Epithelial cell of proximal tubule (primary cell): ENCODE measurements around the gene RAB27B. TPM values are rescaled to one million over a fixed set of nuclear protein-coding genes. Genes with fewer than 3 reads are reported as not detected.

Experiments
- DNase-seq: peaks from one replicate; pipeline ENCODE4 v3.0.0-alpha.2; 2011; ENCODE audit warnings: low read depth
- H3K4me3 ChIP-seq: 2 replicates; pipeline ENCODE4 v1.5.1; 2011; ENCODE audit warnings: low read depth, mild to moderate bottlenecking, low read length
- total RNA-seq: library from RNA; depleted of rRNA; stranded (reverse); fragments of >200 nt; gene quantifications from 2 replicates; pipeline ENCODE4 v1.2.3, GENCODE V29; 2015
- TF ChIP-seq, protein P1 (sequence below): conservative IDR thresholded peaks from 2 replicates; pipeline ENCODE4 v1.5.1; 2012; ENCODE audit warnings: low read depth, mild to moderate bottlenecking, low read length

RAB27B gene
- total RNA-seq, 1 donor from 2014 or later, result 2.1 TPM

DNA sequence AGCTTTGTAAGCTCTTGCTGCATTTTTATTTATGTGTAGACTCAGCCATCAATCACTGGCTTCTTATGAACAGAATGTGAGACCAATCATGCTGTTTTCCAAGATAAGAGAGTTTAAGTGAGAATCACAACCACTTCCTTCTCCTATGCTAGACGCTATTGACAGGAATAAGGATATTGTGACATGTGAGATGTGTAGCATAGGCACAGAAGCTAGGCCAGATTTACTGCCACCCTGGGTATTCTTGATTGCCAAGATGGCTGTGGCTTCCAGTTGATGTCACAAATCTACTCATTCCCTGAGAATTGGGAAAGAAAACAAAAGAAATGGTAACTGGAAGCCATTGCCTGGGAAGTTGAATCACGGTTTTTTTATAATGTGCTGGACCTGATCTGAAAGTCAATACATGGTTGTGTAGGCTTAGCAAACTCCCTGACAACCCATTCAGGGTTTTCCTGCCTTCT, 49.9 kb downstream of the RAB27B start:
- no peak for DNase-seq
- TF ChIP-seq, protein P1, sequence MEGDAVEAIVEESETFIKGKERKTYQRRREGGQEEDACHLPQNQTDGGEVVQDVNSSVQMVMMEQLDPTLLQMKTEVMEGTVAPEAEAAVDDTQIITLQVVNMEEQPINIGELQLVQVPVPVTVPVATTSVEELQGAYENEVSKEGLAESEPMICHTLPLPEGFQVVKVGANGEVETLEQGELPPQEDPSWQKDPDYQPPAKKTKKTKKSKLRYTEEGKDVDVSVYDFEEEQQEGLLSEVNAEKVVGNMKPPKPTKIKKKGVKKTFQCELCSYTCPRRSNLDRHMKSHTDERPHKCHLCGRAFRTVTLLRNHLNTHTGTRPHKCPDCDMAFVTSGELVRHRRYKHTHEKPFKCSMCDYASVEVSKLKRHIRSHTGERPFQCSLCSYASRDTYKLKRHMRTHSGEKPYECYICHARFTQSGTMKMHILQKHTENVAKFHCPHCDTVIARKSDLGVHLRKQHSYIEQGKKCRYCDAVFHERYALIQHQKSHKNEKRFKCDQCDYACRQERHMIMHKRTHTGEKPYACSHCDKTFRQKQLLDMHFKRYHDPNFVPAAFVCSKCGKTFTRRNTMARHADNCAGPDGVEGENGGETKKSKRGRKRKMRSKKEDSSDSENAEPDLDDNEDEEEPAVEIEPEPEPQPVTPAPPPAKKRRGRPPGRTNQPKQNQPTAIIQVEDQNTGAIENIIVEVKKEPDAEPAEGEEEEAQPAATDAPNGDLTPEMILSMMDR, result no peak
- H3K4me3 ChIP-seq, result no peak overlapping the region

DNA sequence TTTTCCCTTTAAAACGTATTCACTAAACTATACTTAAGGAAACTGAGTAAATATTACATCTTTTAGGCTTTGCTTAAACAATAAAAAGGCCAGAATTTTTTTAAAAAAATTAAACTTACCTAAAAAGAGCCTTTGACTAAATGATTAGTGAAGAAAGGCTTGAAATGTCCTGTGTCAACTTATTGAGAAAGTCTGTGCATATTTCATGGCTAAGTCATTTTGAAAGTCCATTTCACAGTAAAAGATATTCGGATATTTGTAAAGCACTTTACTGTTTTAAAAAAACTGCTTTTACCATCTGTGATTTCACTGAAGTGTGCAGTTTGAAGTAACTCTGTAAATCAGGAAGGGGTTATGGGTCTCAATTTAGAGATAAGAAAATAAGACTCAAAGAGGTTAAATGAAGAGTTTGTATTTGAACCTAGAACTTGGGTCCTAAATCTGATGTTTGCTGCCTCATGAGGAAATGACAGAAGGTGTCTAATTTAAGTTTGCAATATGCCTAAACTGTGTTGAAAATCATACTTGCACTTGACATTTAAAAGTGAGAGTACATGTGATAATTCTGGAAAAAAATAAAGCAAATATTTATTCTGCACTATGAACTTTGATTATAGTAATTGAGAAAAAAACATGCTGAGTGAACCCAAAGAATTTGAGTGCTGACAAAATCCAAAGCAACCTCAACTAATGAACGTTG, 50.5 kb downstream of the RAB27B start:
- TF ChIP-seq, protein P1, result no peak
- H3K4me3 ChIP-seq, result no peak overlapping the region
- no peak for DNase-seq

DNA sequence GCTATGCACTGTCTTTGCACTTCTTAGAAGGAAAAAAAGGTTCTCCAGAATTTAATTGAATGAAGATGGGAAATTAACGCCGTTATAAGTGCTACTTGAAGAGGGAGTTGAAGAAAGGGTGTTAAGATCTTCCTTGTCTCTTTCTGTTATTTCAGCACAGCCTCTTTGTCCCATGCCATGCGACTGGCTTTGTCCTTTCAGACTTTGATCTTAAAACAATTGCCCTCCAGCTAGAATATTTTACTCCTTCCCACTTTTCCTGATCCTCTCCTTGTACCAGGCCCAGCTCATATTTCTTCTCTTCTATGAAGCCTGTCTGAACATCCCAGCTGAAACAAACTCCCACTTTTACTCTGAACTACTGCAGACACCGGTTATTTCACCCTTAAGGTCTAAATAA, 51.4 kb downstream of the RAB27B start:
- no peak overlapping the region for H3K4me3 ChIP-seq
- DNase-seq, result no peak
- TF ChIP-seq, protein P1, result no peak

DNA sequence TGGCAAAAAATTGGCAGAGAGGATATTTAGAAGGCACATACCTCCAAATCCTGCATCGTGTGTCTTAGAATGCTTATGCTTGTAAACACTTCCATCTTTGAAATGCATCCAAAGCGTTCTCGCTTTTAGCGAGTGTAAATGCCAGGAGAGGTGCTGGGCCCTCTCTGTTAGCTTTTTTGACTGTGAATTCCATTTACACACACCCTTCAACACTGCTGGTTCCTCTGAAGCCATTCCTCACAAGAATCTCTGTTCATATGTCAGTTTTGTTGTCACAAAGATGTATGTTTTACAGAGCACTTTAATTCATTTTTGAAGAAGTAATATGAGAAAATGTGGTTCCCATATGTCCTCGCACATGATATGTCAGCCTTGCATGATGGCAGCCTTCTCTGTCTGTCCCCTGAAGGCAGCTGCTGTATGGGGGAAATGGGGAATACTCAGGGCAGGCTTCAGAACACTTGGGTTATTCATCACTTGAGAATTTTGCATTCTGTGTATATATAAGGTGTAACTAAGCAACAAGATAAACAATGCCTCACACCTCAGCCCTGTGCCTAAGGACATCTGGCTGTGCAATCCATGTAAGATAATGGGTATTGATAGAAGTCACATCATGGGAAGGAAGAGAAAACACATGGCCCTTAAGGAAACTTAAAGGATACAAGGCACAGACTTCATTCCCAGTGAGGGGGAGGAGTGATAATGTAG, 52.3 kb downstream of the RAB27B start:
- DNase-seq, result no peak
- no peak overlapping the region for H3K4me3 ChIP-seq
- TF ChIP-seq, protein P1, result no peak

DNA sequence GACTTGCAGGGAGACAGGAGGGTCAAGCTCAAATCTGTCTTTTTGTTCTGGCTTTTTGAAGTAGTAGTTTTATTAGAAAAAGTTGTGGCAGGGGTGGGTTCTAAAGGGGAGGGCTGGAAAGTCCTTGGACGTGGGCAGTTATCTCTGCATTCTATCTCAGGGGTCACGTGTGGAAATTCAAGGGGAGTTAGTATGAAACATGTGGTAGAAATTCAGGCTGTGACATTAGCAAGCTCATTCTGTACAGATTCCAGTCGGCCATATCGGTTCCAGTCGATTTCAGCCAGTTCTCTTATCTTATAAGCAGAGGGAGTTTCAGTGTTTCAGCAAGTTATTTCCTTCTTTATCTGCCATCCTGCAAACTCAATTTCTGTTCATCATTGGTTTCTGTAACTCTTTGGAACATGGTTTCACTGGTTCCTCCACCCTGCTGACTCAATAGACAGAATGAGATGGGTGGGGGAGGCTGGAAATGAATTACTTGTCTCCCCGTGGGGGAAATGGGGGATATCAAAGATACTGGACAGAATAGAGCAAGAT, 53.0 kb downstream of the RAB27B start:
- no peak overlapping the region for H3K4me3 ChIP-seq
- DNase-seq, result no peak
- TF ChIP-seq, protein P1, result no peak

DNA sequence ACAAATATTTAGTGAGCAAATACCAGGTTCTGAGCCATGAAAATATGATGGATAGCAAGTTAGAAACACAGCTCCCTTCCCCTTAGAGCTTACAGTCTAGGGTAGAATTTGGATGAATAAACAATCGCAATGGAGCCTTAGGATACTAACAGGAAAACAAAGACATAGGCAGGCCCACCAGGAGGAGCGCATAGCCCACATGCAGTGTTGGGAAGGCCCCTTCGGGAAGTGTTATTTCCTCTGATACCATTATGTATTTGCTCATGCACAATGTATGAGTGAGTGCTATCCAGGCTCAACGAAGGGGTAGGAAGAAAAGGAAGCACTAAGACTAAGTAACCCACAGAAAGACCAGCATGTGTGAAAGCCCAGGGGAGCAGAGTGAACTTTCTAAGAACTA, 54.0 kb downstream of the RAB27B start:
- TF ChIP-seq, protein P1, result no peak
- no peak for DNase-seq
- H3K4me3 ChIP-seq, result no peak overlapping the region
